Vagina (tissue), 2 donors: ENCODE measurements around the gene MYH7B. TPM values are rescaled to one million over a fixed set of nuclear protein-coding genes. Genes with fewer than 3 reads are reported as not detected.

Experiments used
- DNase-seq, 2 donors: peaks; one replicate each; pipeline ENCODE4 v3.0.0-alpha.2; 2017; ENCODE audit errors: extremely low spot score in 2 of 2
- H3K27ac ChIP-seq: fragments of 200-600 bp; sonication (generic); one replicate; pipeline ENCODE4 v1.5.1; 2019
- H3K27me3 ChIP-seq: fragments of 200-600 bp; sonication (generic); one replicate; pipeline ENCODE4 v1.5.1; 2019
- H3K36me3 ChIP-seq, 2 donors: fragments of 200-600 bp; sonication (generic); one replicate each; pipeline ENCODE4 v1.5.1; 2017 to 2019
- H3K4me1 ChIP-seq: fragments of 200-600 bp; sonication (generic); one replicate; pipeline ENCODE4 v1.5.1; 2019
- H3K4me3 ChIP-seq, 2 donors: fragments of 200-600 bp; sonication (generic); 1 replicate in 1 of 2; 2 replicates in 1 of 2; pipeline ENCODE4 v1.5.1; 2016 to 2019
- H3K9me3 ChIP-seq: fragments of 200-600 bp; sonication (generic); one replicate; pipeline ENCODE4 v1.5.1; 2019
- POLR2A ChIP-seq, 2 donors: fragments of 450-650 bp; IDR thresholded peaks; one replicate each; pipeline ENCODE4 v1.6.1; 2017; ENCODE audit warnings: antibody characterized with exemption in 2 of 2, mild to moderate bottlenecking in 2 of 2, moderate library complexity in 2 of 2
- POLR2AphosphoS5 ChIP-seq, 2 donors: sonication (generic); formaldehyde crosslinking; IDR thresholded peaks; one replicate each; pipeline ENCODE4 v1.9.0; 2017; ENCODE audit warnings: antibody characterized with exemption in 2 of 2, mild to moderate bottlenecking in 2 of 2, low read depth in 1 of 2; ENCODE audit not compliant: insufficient read depth in 1 of 2
- intact Hi-C: fragments of 100-400 bp; cut with DNase I; formaldehyde crosslinking; loops from one replicate; pipeline ENCODE4 v1.15.1; 2023
- total RNA-seq: library from RNA; depleted of rRNA; stranded (reverse); fragments of >200 nt; gene quantifications from one replicate; pipeline ENCODE4 v1.2.3, GENCODE V29; 2016
- TF ChIP-seq, protein P1 (sequence below), 3 experiments: fragments of 450-650 bp in 2 of 3; fragments of 200-600 bp in 1 of 3; sonication (generic) in 1 of 3; IDR thresholded peaks; one replicate each; pipeline ENCODE4 v1.5.1; 2017 to 2019; ENCODE audit warnings: antibody characterized with exemption in 3 of 3, mild to moderate bottlenecking in 2 of 3, moderate library complexity in 2 of 3

MYH7B gene
- total RNA-seq, 1 donor from 2014 or later: under 0.01 TPM

DNA sequence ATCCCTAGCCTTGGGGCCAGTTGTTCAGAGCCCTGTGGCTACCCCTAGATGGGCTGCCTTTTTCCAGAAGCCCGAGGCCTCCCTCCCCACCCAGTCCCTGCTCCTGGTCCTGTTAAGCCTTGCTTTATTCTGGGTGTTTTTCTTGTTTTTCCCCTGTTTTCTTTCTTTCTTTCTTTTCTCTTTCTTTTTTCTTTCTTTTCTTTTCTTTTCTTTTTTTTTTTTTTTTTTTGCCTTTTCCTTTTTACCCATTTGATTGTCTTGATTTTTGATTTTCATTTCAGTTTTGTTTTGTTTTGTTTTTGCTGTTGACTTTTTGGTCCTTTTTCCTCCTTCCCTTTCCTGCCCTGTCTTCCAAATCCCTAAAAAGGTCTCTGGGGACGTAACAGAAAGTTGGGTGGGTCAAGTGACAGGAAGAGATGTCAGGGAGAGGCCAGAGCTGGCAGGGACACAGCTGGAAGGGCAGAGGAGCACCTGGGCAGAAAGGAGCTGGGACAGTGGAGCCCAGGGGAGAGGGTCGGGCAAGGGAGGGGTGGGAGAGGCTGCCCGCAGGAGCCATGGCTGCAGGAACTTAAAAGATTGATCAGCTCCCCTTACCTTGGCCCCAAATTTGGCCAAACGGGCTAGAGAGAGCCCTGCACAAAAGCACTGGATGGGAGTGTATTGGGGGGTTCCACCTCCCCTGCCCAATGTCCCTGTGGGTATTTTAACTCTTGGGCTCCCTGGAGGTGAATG lies 27.6 kb downstream of the MYH7B start:
- H3K27ac ChIP-seq: no peak overlapping the region

DNA sequence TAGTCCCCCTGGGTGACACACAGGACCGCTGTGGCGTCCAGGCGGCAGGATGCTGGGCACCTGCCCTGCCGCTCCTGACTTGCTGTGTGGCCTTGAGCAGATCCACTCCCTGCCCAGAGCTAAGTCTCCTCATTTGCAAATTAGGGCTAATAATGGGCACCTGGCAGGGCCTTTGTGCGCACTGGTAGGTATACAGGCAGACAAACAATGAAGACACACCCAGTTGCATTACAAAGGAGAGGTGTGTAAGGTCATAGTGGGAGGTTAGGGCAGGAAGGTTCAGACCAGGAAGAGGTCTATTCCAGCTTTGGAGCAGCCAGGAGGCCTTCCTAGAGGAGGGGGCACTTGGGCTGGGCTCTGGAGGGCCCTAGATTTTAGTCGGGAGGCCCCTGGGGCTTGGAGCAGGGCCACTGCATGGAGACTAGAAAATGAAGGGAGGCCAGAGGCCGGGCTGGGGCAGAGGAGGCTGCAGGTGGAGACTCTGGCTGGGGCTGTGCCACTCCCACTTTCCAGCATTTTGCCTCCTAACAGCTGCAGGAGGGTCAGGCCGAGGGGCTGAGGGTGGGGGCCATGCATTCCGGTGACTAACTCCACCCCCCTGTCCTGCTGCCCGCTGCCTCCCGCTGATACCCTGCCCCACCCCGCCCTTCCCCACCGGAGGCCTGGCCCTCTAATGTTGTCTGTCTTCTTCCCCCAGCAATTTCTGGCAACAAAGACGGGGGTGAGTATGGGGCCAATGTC lies 28.5 kb downstream of the MYH7B start:
- H3K27me3 ChIP-seq: no peaks in the 10 kb centered on the region
- H3K4me3 ChIP-seq: no peak overlapping the region
- DNase-seq: no peak
- no peaks in the 10 kb centered on the region for H3K9me3 ChIP-seq
- TF ChIP-seq POLR2AphosphoS5 (IDR thresholded peaks at IDR 0.05; ENCODE audit: insufficient read depth in 1 of 2, low read depth in 1 of 2): no peak
- TF ChIP-seq, protein P1, sequence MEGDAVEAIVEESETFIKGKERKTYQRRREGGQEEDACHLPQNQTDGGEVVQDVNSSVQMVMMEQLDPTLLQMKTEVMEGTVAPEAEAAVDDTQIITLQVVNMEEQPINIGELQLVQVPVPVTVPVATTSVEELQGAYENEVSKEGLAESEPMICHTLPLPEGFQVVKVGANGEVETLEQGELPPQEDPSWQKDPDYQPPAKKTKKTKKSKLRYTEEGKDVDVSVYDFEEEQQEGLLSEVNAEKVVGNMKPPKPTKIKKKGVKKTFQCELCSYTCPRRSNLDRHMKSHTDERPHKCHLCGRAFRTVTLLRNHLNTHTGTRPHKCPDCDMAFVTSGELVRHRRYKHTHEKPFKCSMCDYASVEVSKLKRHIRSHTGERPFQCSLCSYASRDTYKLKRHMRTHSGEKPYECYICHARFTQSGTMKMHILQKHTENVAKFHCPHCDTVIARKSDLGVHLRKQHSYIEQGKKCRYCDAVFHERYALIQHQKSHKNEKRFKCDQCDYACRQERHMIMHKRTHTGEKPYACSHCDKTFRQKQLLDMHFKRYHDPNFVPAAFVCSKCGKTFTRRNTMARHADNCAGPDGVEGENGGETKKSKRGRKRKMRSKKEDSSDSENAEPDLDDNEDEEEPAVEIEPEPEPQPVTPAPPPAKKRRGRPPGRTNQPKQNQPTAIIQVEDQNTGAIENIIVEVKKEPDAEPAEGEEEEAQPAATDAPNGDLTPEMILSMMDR (IDR thresholded peaks at IDR 0.05): no peak
- TF ChIP-seq POLR2A (IDR thresholded peaks at IDR 0.05): no peak
- intact Hi-C loops: no loop called here
- no peaks in the 10 kb centered on the region for H3K36me3 ChIP-seq
- H3K27ac ChIP-seq: no peak overlapping the region
- peaks cover 8% of the 10 kb centered on the region for H3K4me1 ChIP-seq

More for the DNA sequence above, 27.6 kb downstream of the MYH7B start:
- H3K27me3 ChIP-seq: no peaks in the 10 kb centered on the region
- no peak for DNase-seq
- intact Hi-C loops: no loop called here
- H3K4me1 ChIP-seq: peaks cover 8% of the 10 kb centered on the region
- TF ChIP-seq POLR2A (IDR thresholded peaks at IDR 0.05) (no peak), POLR2AphosphoS5 (IDR thresholded peaks at IDR 0.05; ENCODE audit: insufficient read depth in 1 of 2, low read depth in 1 of 2) (no peak)
- TF ChIP-seq, protein P1 (IDR thresholded peaks at IDR 0.05): no peak
- no peak overlapping the region for H3K4me3 ChIP-seq
- no peaks in the 10 kb centered on the region for H3K36me3 ChIP-seq
- no peaks in the 10 kb centered on the region for H3K9me3 ChIP-seq

DNA sequence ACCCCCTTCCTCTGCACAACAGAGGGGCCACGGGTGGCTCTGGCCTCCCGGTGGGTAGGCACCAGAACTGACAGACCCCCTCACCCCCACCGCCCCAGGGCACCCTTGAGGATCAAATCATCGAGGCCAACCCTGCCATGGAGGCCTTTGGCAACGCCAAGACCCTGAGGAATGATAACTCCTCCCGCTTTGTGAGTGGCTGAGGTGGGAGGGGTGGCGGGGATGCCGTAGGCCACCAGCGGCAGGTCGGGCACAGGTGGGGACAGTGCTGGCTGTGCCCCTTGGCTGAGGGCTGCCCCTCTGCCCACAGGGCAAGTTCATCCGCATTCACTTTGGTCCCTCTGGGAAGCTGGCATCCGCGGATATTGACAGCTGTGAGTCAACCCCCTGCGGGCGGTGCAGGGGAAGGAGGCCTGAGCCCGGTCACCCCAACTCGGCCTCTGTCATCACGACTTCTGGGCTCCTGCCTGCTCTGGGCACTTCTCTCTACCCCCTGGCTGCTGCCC lies 29.1 kb downstream of the MYH7B start:
- no peak for DNase-seq
- Histone ChIP-seq H3K4me1 (peaks cover 8% of the 10 kb centered on the region), H3K27me3 (no peaks in the 10 kb centered on the region), H3K36me3 (no peaks in the 10 kb centered on the region), H3K9me3 (no peaks in the 10 kb centered on the region), H3K27ac (no peak overlapping the region), H3K4me3 (no peak overlapping the region)
- TF ChIP-seq POLR2A (IDR thresholded peaks at IDR 0.05) (no peak), POLR2AphosphoS5 (IDR thresholded peaks at IDR 0.05; ENCODE audit: insufficient read depth in 1 of 2, low read depth in 1 of 2) (no peak)
- TF ChIP-seq, protein P1 (IDR thresholded peaks at IDR 0.05): no peak
- intact Hi-C loops: no loop called here

DNA sequence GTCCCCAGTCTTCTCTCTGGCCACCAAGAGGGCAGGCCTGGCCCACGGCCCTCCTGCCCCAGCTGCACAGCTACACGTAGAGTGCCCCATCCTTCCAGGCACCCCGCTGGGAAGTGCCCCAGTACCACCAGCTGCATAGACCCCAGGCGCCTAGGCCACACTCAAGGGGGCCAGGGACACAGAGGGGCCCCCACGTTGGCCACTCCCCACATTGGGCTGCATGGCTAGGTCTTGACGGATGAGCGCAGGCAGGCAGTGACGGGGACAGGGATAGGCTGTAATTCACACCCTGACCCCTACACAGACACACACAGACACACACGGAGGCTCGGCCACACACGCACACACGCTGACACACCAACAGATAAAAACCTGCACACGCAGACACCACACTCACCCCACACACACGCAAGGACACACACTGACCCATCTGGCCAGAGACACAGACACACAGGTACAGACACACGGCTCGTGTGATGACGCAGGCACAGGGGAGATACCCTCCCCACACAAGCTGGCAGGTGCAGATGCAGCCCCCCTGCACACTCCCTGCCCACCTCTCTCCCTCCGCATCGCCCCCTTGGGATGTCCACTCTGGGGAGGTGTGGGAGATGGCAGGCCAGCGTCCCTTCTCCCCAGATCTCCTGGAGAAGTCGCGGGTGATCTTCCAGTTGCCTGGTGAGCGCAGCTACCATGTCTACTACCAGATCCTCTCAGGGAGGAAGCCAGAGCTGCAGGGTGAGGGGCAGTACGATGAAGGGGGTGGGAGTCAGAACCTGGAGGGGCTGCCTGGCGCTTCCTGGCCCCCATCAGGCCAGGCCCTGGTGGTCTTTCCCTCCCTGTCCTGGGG lies 30.0 kb downstream of the MYH7B start:
- no peaks in the 10 kb centered on the region for H3K9me3 ChIP-seq
- H3K27me3 ChIP-seq: no peaks in the 10 kb centered on the region
- H3K4me3 ChIP-seq: no peak overlapping the region
- TF ChIP-seq, protein P1 (IDR thresholded peaks at IDR 0.05): no peak
- TF ChIP-seq POLR2A (IDR thresholded peaks at IDR 0.05) (no peak), POLR2AphosphoS5 (IDR thresholded peaks at IDR 0.05; ENCODE audit: insufficient read depth in 1 of 2, low read depth in 1 of 2) (no peak)
- H3K27ac ChIP-seq: no peak overlapping the region
- H3K4me1 ChIP-seq: peaks cover 8% of the 10 kb centered on the region
- no peak for DNase-seq
- intact Hi-C loops: no loop called here
- no peaks in the 10 kb centered on the region for H3K36me3 ChIP-seq
